ENCODE data around the gene TPGS1.

TPGS1 gene

GRCh38 chr19:494171-495080 is 12.9 kb upstream of the TPGS1 start:
- DNase-seq (ENCODE audit: low read depth in 1 of 2, low spot score in 1 of 2): no peak
- in situ Hi-C loops (cut with HindIII; ENCODE audit: low pct_unique_long_range_greater_than_20kb, low sequenced_read_pairs): no loop called here
- TF ChIP-seq JUND (IDR thresholded peaks at IDR 0.05; ENCODE audit: low read depth): no peak

DNA sequence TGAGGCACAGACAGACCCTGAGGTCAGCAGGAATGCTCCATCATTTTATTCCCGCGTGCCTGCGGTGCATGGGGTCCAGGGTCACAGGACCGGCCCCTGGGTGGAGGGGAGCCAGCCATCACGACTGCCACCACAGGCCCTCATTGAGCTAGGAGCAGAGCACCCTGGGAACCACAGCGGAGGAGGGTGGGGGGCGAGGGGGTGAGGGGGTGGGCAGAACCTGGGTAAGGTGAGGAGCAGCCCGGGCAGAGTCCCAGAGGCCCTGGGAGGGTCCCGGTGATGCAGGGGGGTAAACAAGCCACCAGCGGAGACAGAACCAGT is 12.3 kb upstream of the TPGS1 start:
- in situ Hi-C loops (cut with HindIII; ENCODE audit: low pct_unique_long_range_greater_than_20kb, low sequenced_read_pairs): no loop called here
- DNase-seq (ENCODE audit: low read depth in 1 of 2, low spot score in 1 of 2): no peak
- TF ChIP-seq JUND (IDR thresholded peaks at IDR 0.05; ENCODE audit: low read depth): no peak

- in situ Hi-C loops (cut with HindIII; ENCODE audit: low pct_unique_long_range_greater_than_20kb, low sequenced_read_pairs): no loop called here
- DNase-seq (ENCODE audit: low read depth in 1 of 2, low spot score in 1 of 2): peak in 1 of 2 experiments; percentile 65
- TF ChIP-seq JUND (IDR thresholded peaks at IDR 0.05; ENCODE audit: low read depth): no peak
These were observed 11.7 kb upstream of the TPGS1 start for GRCh38 chr19:495402-496111.

DNA sequence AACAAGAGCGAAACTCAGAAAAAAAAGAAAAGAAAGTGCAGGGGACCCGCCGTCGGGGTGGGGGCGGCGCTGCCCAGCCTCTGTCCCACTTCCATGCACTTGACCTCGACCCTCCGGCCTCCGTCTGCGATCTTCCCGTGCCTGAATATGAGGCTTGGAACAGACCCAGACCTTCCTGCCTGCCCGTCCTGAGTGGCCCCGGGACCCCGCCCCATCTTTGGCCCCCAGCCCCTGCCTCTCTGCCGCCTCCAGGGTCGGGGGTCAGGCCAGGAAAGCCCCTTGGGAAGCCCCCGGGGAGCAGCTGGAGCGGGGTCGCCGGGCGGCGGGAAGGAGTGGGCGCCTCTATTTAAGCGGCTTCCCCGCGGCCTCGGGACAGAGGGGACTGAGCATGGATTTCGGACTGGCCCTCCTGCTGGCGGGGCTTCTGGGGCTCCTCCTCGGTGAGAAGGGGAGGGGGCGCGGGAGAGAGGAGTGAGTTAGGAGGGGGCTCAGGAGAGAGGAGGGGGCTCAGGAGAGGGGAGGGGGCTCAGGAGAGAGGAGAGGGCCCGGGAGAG is 11.1 kb upstream of the TPGS1 start, which contains the start of gene MADCAM1:
TSS of gene MADCAM1 (plus strand) at position 375 of the 554 bp plus-strand sequence. CDS start at position 389, 14 bp downstream.
- in situ Hi-C loops (cut with HindIII; ENCODE audit: low pct_unique_long_range_greater_than_20kb, low sequenced_read_pairs): no loop called here
- no peak for DNase-seq (ENCODE audit: low read depth in 1 of 2, low spot score in 1 of 2)
- TF ChIP-seq JUND (IDR thresholded peaks at IDR 0.05; ENCODE audit: low read depth): no peak

DNA sequence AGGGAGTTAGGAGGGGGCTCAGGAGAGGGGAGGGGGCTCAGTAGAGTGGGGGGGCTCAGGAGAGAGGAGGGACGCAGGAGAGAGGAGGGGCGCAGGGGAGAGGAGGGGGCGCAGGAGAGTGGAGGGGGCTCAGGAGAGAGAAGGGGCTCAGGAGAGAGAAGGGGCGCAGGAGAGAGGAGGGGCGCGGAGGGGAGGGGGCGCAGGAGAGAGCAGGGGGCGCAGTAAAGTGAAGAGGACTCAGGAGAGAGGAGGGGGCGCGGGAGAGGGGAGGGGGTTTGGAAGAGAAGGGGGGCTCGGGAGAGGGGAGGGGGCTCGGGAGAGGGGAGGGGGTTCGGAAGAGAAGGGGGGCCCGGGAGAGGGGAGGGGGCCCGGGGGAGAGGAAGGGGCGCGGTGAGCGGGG is 10.3 kb upstream of the TPGS1 start:
- in situ Hi-C loops (cut with HindIII; ENCODE audit: low pct_unique_long_range_greater_than_20kb, low sequenced_read_pairs): no loop called here
- no peak for TF ChIP-seq JUND (IDR thresholded peaks at IDR 0.05; ENCODE audit: low read depth)

DNA sequence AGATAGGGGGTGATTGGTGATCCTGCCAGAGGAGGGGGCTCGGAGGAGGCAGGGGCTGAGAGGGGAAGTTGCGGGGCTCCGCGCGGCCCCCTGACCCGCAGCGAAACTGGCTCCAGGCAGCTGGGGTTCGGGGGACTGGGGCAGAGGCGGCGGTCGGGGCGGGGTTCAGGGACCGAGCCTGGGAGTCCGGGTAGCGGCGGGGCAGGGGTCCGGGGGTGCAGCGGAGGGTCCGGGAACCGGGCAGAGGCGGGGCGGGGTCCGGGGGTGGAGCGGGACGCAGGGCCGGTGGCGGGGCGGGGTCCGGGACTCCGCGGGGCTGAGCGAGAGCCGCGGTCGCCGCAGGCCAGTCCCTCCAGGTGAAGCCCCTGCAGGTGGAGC is 9.8 kb upstream of the TPGS1 start:
- in situ Hi-C loops (cut with HindIII; ENCODE audit: low pct_unique_long_range_greater_than_20kb, low sequenced_read_pairs): no loop called here
- DNase-seq (ENCODE audit: low read depth in 1 of 2, low spot score in 1 of 2): no peak
- no peak for TF ChIP-seq JUND (IDR thresholded peaks at IDR 0.05; ENCODE audit: low read depth)

More for the DNA sequence above, 10.3 kb upstream of the TPGS1 start:
- DNase-seq (ENCODE audit: low read depth in 1 of 2, low spot score in 1 of 2): no peak

DNA sequence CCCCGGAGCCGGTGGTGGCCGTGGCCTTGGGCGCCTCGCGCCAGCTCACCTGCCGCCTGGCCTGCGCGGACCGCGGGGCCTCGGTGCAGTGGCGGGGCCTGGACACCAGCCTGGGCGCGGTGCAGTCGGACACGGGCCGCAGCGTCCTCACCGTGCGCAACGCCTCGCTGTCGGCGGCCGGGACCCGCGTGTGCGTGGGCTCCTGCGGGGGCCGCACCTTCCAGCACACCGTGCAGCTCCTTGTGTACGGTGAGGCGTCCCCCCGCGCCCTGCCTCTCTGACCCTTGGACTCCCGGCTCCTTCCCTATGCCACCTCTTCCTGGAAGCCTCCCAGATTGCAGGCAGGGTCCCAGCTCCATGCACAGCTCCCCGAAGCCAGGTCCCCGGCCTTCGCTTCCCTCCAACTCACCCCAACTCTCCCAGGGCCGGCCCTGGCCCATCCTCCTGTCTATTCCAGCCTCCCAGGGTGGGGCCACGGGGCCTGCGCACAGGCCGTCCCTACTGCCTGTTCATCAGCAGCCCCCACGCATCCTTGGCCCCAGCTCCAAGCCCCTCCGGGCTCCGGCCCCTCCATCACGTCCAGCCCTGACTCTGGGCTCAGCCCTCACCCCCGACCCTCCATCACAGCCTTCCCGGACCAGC is 9.3 kb upstream of the TPGS1 start:
- DNase-seq (ENCODE audit: low read depth in 1 of 2, low spot score in 1 of 2): no peak
- in situ Hi-C loops (cut with HindIII; ENCODE audit: low pct_unique_long_range_greater_than_20kb, low sequenced_read_pairs): no loop called here
- no peak for TF ChIP-seq JUND (IDR thresholded peaks at IDR 0.05; ENCODE audit: low read depth)

- in situ Hi-C loops (cut with HindIII; ENCODE audit: low pct_unique_long_range_greater_than_20kb, low sequenced_read_pairs): no loop called here
- no peak for DNase-seq (ENCODE audit: low read depth in 1 of 2, low spot score in 1 of 2)
- TF ChIP-seq JUND (IDR thresholded peaks at IDR 0.05; ENCODE audit: low read depth): no peak
These were observed 8.8 kb upstream of the TPGS1 start for GRCh38 chr19:498511-498891.

- in situ Hi-C loops (cut with HindIII; ENCODE audit: low pct_unique_long_range_greater_than_20kb, low sequenced_read_pairs): no loop called here
- no peak for TF ChIP-seq JUND (IDR thresholded peaks at IDR 0.05; ENCODE audit: low read depth)
- no peak for DNase-seq (ENCODE audit: low read depth in 1 of 2, low spot score in 1 of 2)
These were observed 8.2 kb upstream of the TPGS1 start for GRCh38 chr19:498977-499623.

DNA sequence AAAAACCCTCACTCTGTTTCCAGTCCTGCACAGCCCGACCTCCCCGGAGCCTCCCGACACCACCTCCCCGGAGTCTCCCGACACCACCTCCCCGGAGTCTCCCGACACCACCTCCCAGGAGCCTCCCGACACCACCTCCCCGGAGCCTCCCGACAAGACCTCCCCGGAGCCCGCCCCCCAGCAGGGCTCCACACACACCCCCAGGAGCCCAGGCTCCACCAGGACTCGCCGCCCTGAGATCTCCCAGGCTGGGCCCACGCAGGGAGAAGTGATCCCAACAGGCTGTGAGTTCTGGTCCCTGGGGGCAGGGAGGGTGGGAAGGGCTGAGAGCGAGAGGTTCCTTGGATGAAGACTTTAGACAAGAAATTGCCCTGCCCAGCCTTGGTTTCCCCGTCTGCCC is 5.7 kb upstream of the TPGS1 start:
- in situ Hi-C loops (cut with HindIII; ENCODE audit: low pct_unique_long_range_greater_than_20kb, low sequenced_read_pairs): no loop called here
- no peak for DNase-seq (ENCODE audit: low read depth in 1 of 2, low spot score in 1 of 2)
- TF ChIP-seq JUND (IDR thresholded peaks at IDR 0.05; ENCODE audit: low read depth): no peak

GRCh38 chr19:504616-505015 is 2.7 kb upstream of the TPGS1 start:
- in situ Hi-C loops (cut with HindIII; ENCODE audit: low pct_unique_long_range_greater_than_20kb, low sequenced_read_pairs): no loop called here
- no peak for DNase-seq (ENCODE audit: low read depth in 1 of 2, low spot score in 1 of 2)
- TF ChIP-seq JUND (IDR thresholded peaks at IDR 0.05; ENCODE audit: low read depth): no peak

Measured in T47D (cell line).